HEK293 (cell line): Measurements from ENCODE around the gene DHDH.

Experiments used
- HOXD13 ChIP-seq: sonication (generic); formaldehyde crosslinking; IDR thresholded peaks from 2 replicates; pipeline ENCODE4 v1.8.0; 2022; ENCODE audit warnings: missing genetic modification reagents, borderline replicate concordance
- YY1 ChIP-seq: fragments of 450-650 bp; formaldehyde crosslinking; IDR thresholded peaks from 2 replicates; pipeline ENCODE4 v1.5.1; 2018; ENCODE audit warnings: missing biosample characterization, missing genetic modification characterization
- ZNF248 ChIP-seq: fragments of 450-650 bp; formaldehyde crosslinking; IDR thresholded peaks from 2 replicates; pipeline ENCODE4 v1.5.1; 2017; ENCODE audit warnings: missing biosample characterization, missing genetic modification characterization
- ZNF292 ChIP-seq: fragments of 450-650 bp; formaldehyde crosslinking; IDR thresholded peaks from 2 replicates; pipeline ENCODE4 v1.5.1; 2016; ENCODE audit warnings: low read depth, missing biosample characterization, missing genetic modification characterization, borderline replicate concordance
- ZNF335 ChIP-seq: fragments of 450-650 bp; formaldehyde crosslinking; conservative IDR thresholded peaks from 2 replicates; pipeline ENCODE4 v1.5.1; 2016; ENCODE audit warnings: missing biosample characterization, missing genetic modification characterization
- ZNF404 ChIP-seq: fragments of 450-650 bp; formaldehyde crosslinking; IDR thresholded peaks from 2 replicates; pipeline ENCODE4 v1.5.1; 2017; ENCODE audit warnings: missing biosample characterization, missing genetic modification characterization
- ZNF449 ChIP-seq: fragments of 450-650 bp; formaldehyde crosslinking; IDR thresholded peaks from 2 replicates; pipeline ENCODE4 v1.5.1; 2017; ENCODE audit warnings: missing biosample characterization, mild to moderate bottlenecking, missing genetic modification characterization, moderate library complexity
- TF ChIP-seq, protein P1 (sequence below): fragments of 450-650 bp; formaldehyde crosslinking; IDR thresholded peaks from 2 replicates; pipeline ENCODE4 v1.5.1; 2016; ENCODE audit warnings: missing biosample characterization, missing genetic modification characterization
- TF ChIP-seq, protein P2 (sequence below): fragments of 450-650 bp; formaldehyde crosslinking; IDR thresholded peaks from 2 replicates; pipeline ENCODE4 v1.5.1; 2016; ENCODE audit warnings: missing biosample characterization, missing genetic modification characterization

GRCh38 chr19:48970139-48970766 is 36.8 kb downstream of the DHDH start:
- TF ChIP-seq, protein P1, sequence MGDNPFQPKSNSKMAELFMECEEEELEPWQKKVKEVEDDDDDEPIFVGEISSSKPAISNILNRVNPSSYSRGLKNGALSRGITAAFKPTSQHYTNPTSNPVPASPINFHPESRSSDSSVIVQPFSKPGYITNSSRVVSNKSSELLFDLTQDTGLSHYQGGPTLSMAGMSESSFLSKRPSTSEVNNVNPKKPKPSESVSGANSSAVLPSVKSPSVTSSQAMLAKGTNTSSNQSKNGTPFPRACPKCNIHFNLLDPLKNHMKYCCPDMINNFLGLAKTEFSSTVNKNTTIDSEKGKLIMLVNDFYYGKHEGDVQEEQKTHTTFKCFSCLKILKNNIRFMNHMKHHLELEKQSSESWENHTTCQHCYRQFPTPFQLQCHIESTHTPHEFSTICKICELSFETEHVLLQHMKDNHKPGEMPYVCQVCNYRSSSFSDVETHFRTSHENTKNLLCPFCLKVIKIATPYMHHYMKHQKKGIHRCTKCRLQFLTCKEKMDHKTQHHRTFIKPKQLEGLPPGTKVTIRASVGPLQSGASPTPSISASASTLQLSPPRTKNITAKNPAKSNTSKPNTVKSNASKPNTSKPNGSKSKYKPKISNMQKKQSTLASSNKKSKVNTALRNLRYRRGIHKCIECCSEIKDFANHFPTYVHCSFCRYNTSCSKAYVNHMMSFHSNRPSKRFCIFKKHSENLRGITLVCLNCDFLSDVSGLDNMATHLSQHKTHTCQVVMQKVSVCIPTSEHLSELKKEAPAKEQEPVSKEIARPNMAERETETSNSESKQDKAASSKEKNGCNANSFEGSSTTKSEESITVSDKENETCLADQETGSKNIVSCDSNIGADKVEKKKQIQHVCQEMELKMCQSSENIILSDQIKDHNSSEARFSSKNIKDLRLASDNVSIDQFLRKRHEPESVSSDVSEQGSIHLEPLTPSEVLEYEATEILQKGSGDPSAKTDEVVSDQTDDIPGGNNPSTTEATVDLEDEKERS (tag by site-specific recombination): no peak
- TF ChIP-seq ZNF248 (tag by site-specific recombination): no peak
- TF ChIP-seq ZNF292 (tag by site-specific recombination): no peak
- no peak for TF ChIP-seq YY1 (tag by site-specific recombination)
- no peak for TF ChIP-seq ZNF335 (tag by site-specific recombination)
- TF ChIP-seq, protein P2, sequence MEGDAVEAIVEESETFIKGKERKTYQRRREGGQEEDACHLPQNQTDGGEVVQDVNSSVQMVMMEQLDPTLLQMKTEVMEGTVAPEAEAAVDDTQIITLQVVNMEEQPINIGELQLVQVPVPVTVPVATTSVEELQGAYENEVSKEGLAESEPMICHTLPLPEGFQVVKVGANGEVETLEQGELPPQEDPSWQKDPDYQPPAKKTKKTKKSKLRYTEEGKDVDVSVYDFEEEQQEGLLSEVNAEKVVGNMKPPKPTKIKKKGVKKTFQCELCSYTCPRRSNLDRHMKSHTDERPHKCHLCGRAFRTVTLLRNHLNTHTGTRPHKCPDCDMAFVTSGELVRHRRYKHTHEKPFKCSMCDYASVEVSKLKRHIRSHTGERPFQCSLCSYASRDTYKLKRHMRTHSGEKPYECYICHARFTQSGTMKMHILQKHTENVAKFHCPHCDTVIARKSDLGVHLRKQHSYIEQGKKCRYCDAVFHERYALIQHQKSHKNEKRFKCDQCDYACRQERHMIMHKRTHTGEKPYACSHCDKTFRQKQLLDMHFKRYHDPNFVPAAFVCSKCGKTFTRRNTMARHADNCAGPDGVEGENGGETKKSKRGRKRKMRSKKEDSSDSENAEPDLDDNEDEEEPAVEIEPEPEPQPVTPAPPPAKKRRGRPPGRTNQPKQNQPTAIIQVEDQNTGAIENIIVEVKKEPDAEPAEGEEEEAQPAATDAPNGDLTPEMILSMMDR (tag by site-specific recombination): no peak
- no peak for TF ChIP-seq HOXD13 (CRISPR knock-in tag)
- no peak for TF ChIP-seq ZNF404 (tag by site-specific recombination)
- no peak for TF ChIP-seq ZNF449 (tag by site-specific recombination)
